Left hindlimb (tissue), 1 donor: ENCODE results near the gene OR56A3.

Source experiments
- DNase-seq: peaks from one replicate; pipeline ENCODE4 v3.0.0-alpha.2; 2018

OR56A3 gene

GRCh38 chr11:5983443-5983842, 41.4 kb downstream of the OR56A3 start:
- DNase-seq = no peak

GRCh38 chr11:5986885-5987284, 44.8 kb downstream of the OR56A3 start, which contains the start of gene OR52L1:
Gene OR52L1 (minus strand): TSS chr11:5986985. CDS start chr11:5986930, 55 bp downstream.
- no peak for DNase-seq

- DNase-seq = no peak
These were observed 47.2 kb downstream of the OR56A3 start for GRCh38 chr11:5989203-5989602.

- DNase-seq = no peak
These were observed 50.1 kb downstream of the OR56A3 start for GRCh38 chr11:5992150-5992549.

- DNase-seq = no peak
These were observed 50.7 kb downstream of the OR56A3 start for GRCh38 chr11:5992604-5993251.

- DNase-seq = no peak
These were observed 52.7 kb downstream of the OR56A3 start for GRCh38 chr11:5994791-5995190.
